ENCODE data around the gene ZFC3H1. TPM values are rescaled to one million over a fixed set of nuclear protein-coding genes. Genes with fewer than 3 reads are reported as not detected.

Gene ZFC3H1
- total RNA-seq, 3 donors from 2014 or later = 79.2 to 92.9 (median 88.5) TPM

DNA sequence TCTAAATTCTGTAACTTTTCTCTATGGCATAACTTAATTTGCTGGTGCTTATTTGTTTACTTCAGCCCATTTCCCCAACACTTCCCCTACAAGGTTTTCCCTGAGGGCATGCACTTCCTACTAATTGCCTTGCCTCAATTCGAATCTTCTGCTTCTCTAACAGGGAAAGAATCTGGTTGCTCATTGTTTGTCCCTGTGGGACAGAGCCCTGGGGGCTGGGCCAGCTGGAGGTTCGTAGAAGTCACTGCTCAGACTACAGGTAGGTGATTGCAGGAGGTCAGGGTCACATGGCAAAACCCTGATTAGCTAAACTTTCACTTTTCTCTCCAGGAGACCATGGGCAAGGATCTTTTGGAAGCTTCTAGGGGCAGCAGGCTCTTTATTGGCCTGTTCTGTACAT is 72.0 kb downstream of the ZFC3H1 start:
- TF ChIP-seq, protein P1, sequence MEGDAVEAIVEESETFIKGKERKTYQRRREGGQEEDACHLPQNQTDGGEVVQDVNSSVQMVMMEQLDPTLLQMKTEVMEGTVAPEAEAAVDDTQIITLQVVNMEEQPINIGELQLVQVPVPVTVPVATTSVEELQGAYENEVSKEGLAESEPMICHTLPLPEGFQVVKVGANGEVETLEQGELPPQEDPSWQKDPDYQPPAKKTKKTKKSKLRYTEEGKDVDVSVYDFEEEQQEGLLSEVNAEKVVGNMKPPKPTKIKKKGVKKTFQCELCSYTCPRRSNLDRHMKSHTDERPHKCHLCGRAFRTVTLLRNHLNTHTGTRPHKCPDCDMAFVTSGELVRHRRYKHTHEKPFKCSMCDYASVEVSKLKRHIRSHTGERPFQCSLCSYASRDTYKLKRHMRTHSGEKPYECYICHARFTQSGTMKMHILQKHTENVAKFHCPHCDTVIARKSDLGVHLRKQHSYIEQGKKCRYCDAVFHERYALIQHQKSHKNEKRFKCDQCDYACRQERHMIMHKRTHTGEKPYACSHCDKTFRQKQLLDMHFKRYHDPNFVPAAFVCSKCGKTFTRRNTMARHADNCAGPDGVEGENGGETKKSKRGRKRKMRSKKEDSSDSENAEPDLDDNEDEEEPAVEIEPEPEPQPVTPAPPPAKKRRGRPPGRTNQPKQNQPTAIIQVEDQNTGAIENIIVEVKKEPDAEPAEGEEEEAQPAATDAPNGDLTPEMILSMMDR (IDR thresholded peaks at IDR 0.05) = no peak
- no peak for TF ChIP-seq POLR2A (IDR thresholded peaks at IDR 0.05)
- TF ChIP-seq POLR2AphosphoS5 (IDR thresholded peaks at IDR 0.05) = no peak
- Histone ChIP-seq H3K27ac (no peak overlapping the region), H3K27me3 (peaks cover 0 to 13% of the 10 kb centered on the region in 2 donors), H3K36me3 (no peaks in the 10 kb centered on the region), H3K9me3 (no peaks in the 10 kb centered on the region), H3K4me3 (no peak overlapping the region), H3K4me1 (no peaks in the 10 kb centered on the region)
- intact Hi-C loops (cut with DNase I; ENCODE audit: low total_unique reads) = no loop called here
- no peak for DNase-seq (ENCODE audit: low spot score in 2 of 2)

- H3K27me3 ChIP-seq = peaks cover 0 to 13% of the 10 kb centered on the region in 2 donors
- H3K36me3 ChIP-seq = no peaks in the 10 kb centered on the region
- TF ChIP-seq POLR2AphosphoS5 (IDR thresholded peaks at IDR 0.05) (no peak), POLR2A (IDR thresholded peaks at IDR 0.05) (no peak)
- TF ChIP-seq, protein P1 (IDR thresholded peaks at IDR 0.05) = no peak
- H3K27ac ChIP-seq = no peak overlapping the region
- H3K4me3 ChIP-seq = no peak overlapping the region
- no peaks in the 10 kb centered on the region for H3K4me1 ChIP-seq
- DNase-seq (ENCODE audit: low spot score in 2 of 2) = no peak
- intact Hi-C loops (cut with DNase I; ENCODE audit: low total_unique reads) = no loop called here
- H3K9me3 ChIP-seq = no peaks in the 10 kb centered on the region
Measured at GRCh38 chr12:71589478-71589881, 74.2 kb downstream of the ZFC3H1 start.

DNA sequence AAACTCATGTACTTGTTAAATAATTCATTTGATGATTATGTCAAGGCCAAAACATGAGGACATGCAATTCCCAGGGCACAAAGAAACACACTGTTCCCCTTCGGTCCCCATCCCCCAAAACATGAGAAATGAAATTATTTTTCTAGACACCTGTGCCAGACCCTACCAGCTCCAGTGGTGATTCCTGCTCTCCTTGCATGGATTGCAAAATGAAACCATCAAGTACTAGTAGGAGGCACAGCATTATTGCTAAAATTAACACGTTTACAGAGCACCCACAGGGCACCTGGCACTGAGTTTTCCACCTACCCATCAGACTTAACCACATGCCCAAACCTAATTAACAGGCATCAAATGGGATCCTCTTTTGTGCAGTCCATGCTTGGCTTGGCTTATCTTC is 76.6 kb downstream of the ZFC3H1 start:
- H3K27me3 ChIP-seq = peaks cover 0 to 4% of the 10 kb centered on the region in 2 donors
- H3K4me1 ChIP-seq = no peaks in the 10 kb centered on the region
- TF ChIP-seq, protein P1 (IDR thresholded peaks at IDR 0.05) = no peak
- TF ChIP-seq POLR2AphosphoS5 (IDR thresholded peaks at IDR 0.05) (no peak), POLR2A (IDR thresholded peaks at IDR 0.05) (no peak)
- no peak for DNase-seq (ENCODE audit: low spot score in 2 of 2)
- no peaks in the 10 kb centered on the region for H3K9me3 ChIP-seq
- intact Hi-C loops (cut with DNase I; ENCODE audit: low total_unique reads) = no loop called here
- H3K36me3 ChIP-seq = no peaks in the 10 kb centered on the region
- no peak overlapping the region for H3K4me3 ChIP-seq
- no peak overlapping the region for H3K27ac ChIP-seq

DNA sequence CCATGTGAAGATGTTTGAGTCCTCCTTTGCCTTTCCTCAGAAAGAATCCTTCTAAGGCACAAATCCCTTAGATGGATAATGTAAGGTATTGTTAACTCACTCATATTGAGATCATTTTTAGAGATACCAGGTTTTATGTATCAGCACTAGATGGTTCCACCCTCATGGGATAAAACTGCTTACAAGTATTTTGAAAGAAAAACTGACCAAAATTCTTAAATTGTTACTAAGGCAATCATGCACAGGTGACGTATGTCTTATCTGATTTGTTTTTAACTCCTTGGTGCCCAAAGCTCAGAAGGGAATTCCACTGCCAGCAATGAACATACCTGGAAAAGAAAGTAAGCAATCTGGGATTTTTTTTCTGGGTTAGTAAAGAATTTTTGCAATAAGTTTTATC is 78.4 kb downstream of the ZFC3H1 start:
- H3K36me3 ChIP-seq = no peaks in the 10 kb centered on the region
- intact Hi-C loops (cut with DNase I; ENCODE audit: low total_unique reads) = no loop called here
- no peak for TF ChIP-seq POLR2A (IDR thresholded peaks at IDR 0.05)
- TF ChIP-seq POLR2AphosphoS5 (IDR thresholded peaks at IDR 0.05) = no peak
- TF ChIP-seq, protein P1 (IDR thresholded peaks at IDR 0.05) = no peak

GRCh38 chr12:71584356-71584755 is 79.3 kb downstream of the ZFC3H1 start:
- no peak overlapping the region for H3K4me3 ChIP-seq

More for the DNA sequence above, 78.4 kb downstream of the ZFC3H1 start:
- no peaks in the 10 kb centered on the region for H3K9me3 ChIP-seq
- DNase-seq (ENCODE audit: low spot score in 2 of 2) = no peak
- H3K4me1 ChIP-seq = no peaks in the 10 kb centered on the region
- H3K4me3 ChIP-seq = no peak overlapping the region
- H3K27me3 ChIP-seq = no peaks in the 10 kb centered on the region
- H3K27ac ChIP-seq = no peak overlapping the region

More at GRCh38 chr12:71584356-71584755, 79.3 kb downstream of the ZFC3H1 start:
- no peak overlapping the region for H3K27ac ChIP-seq
- H3K4me1 ChIP-seq = no peaks in the 10 kb centered on the region
- TF ChIP-seq, protein P1 (IDR thresholded peaks at IDR 0.05) = no peak
- no peak for TF ChIP-seq POLR2A (IDR thresholded peaks at IDR 0.05)
- TF ChIP-seq POLR2AphosphoS5 (IDR thresholded peaks at IDR 0.05) = no peak
- intact Hi-C loops (cut with DNase I; ENCODE audit: low total_unique reads) = no loop called here
- no peaks in the 10 kb centered on the region for H3K36me3 ChIP-seq
- H3K27me3 ChIP-seq = no peaks in the 10 kb centered on the region
- no peaks in the 10 kb centered on the region for H3K9me3 ChIP-seq
- no peak for DNase-seq (ENCODE audit: low spot score in 2 of 2)

All from breast epithelium (tissue), 4 donors.